Loucy (cell line): ENCODE measurements around the gene SCYL1.

Experiments
- H2AFZ ChIP-seq: fragments of 200-600 bp; sonication (generic); 2 replicates; pipeline ENCODE4 v1.6.0; 2016; ENCODE audit warnings: antibody characterized with exemption, mild to moderate bottlenecking, low read length, moderate library complexity
- H3F3A ChIP-seq: fragments of 200-600 bp; 2 replicates; pipeline ENCODE4 v1.6.0; 2016; ENCODE audit warnings: antibody characterized with exemption, low read depth, mild to moderate bottlenecking
- H3K27me3 ChIP-seq: fragments of 200-600 bp; sonication (generic); 2 replicates; pipeline ENCODE4 v1.6.1; 2014; ENCODE audit warnings: low read length, mild to moderate bottlenecking; ENCODE audit not compliant: insufficient read depth, poor library complexity, severe bottlenecking
- H3K36me3 ChIP-seq: fragments of 200-600 bp; sonication (generic); 2 replicates; pipeline ENCODE4 v1.6.1; 2016; ENCODE audit warnings: low read length; ENCODE audit not compliant: insufficient read depth
- H3K4me1 ChIP-seq: fragments of 200-600 bp; sonication (generic); 2 replicates; pipeline ENCODE4 v1.5.1; 2014; ENCODE audit warnings: low read length, mild to moderate bottlenecking; ENCODE audit not compliant: insufficient read depth, poor library complexity, severe bottlenecking
- H3K4me2 ChIP-seq: fragments of 200-600 bp; sonication (generic); 2 replicates; pipeline ENCODE4 v1.6.0; 2014; ENCODE audit warnings: antibody characterized with exemption, low read length, low read depth, mild to moderate bottlenecking; ENCODE audit not compliant: poor library complexity, severe bottlenecking
- H3K4me3 ChIP-seq: fragments of 200-600 bp; sonication (generic); 2 replicates; pipeline ENCODE4 v1.5.1; 2014; ENCODE audit warnings: low read length, mild to moderate bottlenecking, mixed read lengths; ENCODE audit not compliant: poor library complexity, severe bottlenecking
- H3K79me2 ChIP-seq: fragments of 200-600 bp; sonication (generic); 2 replicates; pipeline ENCODE4 v1.6.1; 2014; ENCODE audit warnings: low read length; ENCODE audit not compliant: insufficient read depth
- H3K9ac ChIP-seq: fragments of 200-600 bp; sonication (generic); 2 replicates; pipeline ENCODE4 v1.6.0; 2014; ENCODE audit warnings: mild to moderate bottlenecking, low read depth, low read length, moderate library complexity; ENCODE audit not compliant: poor library complexity, severe bottlenecking
- H3K9me2 ChIP-seq: fragments of 200-600 bp; sonication (generic); replicated peaks from 2 replicates; pipeline ENCODE4 v1.6.1; 2016; ENCODE audit warnings: low read depth, low read length, mixed read lengths
- H3K9me3 ChIP-seq: fragments of 200-600 bp; sonication (generic); 2 replicates; pipeline ENCODE4 v1.6.1; 2014; ENCODE audit warnings: mild to moderate bottlenecking, antibody characterized with exemption, low read length, low read depth; ENCODE audit not compliant: insufficient read depth
- H4K20me1 ChIP-seq: fragments of 200-600 bp; sonication (generic); 2 replicates; pipeline ENCODE4 v1.6.0; 2014; ENCODE audit warnings: antibody characterized with exemption, low read length, mild to moderate bottlenecking; ENCODE audit not compliant: insufficient read depth, poor library complexity, severe bottlenecking
- CTCF ChIP-seq: fragments of 200-600 bp; sonication (generic); conservative IDR thresholded peaks from 2 replicates; pipeline ENCODE4 v1.5.1; 2014; ENCODE audit warnings: mild to moderate bottlenecking, antibody characterized with exemption, low read length
- EZH2phosphoT487 ChIP-seq: fragments of 200-600 bp; IDR thresholded peaks from 2 replicates; pipeline ENCODE4 v1.6.1; 2018; ENCODE audit warnings: antibody characterized with exemption, mild to moderate bottlenecking, moderate library complexity, borderline replicate concordance

SCYL1 gene

GRCh38 chr11:65556470-65557279, 31.8 kb downstream of the SCYL1 start:
- H2AFZ ChIP-seq: no peak overlapping the region
- TF ChIP-seq CTCF (no peak), EZH2phosphoT487 (no peak)
- no peaks in the 10 kb centered on the region for H3K9me2 ChIP-seq
- H3K27me3 ChIP-seq: no peaks in the 10 kb centered on the region
- no peaks in the 10 kb centered on the region for H4K20me1 ChIP-seq
- H3K4me1 ChIP-seq: peaks cover 37% of the 10 kb centered on the region
- H3K4me3 ChIP-seq: no peak overlapping the region
- H3F3A ChIP-seq: no peaks in the 10 kb centered on the region
- no peaks in the 10 kb centered on the region for H3K79me2 ChIP-seq
- no peak overlapping the region for H3K9ac ChIP-seq
- H3K36me3 ChIP-seq: no peaks in the 10 kb centered on the region
- H3K9me3 ChIP-seq: no peaks in the 10 kb centered on the region
- no peak overlapping the region for H3K4me2 ChIP-seq

- Histone ChIP-seq H3K27me3 (no peaks in the 10 kb centered on the region), H3K4me3 (no peak overlapping the region), H3K9me2 (no peaks in the 10 kb centered on the region), H3K79me2 (no peaks in the 10 kb centered on the region), H3K9me3 (no peaks in the 10 kb centered on the region), H3F3A (no peaks in the 10 kb centered on the region), H2AFZ (no peak overlapping the region), H3K4me1 (peaks cover 30% of the 10 kb centered on the region), H4K20me1 (no peaks in the 10 kb centered on the region), H3K4me2 (no peak overlapping the region), H3K9ac (no peak overlapping the region), H3K36me3 (no peaks in the 10 kb centered on the region)
- TF ChIP-seq EZH2phosphoT487 (no peak), CTCF (no peak)
Observed at GRCh38 chr11:65557280-65558001, 32.6 kb downstream of the SCYL1 start.

- H3K79me2 ChIP-seq: no peaks in the 10 kb centered on the region
- TF ChIP-seq CTCF (no peak), EZH2phosphoT487 (no peak)
- H3K9ac ChIP-seq: no peak within 1 kb of the TSS
- no peaks in the 10 kb centered on the region for H3K9me3 ChIP-seq
- H3F3A ChIP-seq: no peaks in the 10 kb centered on the region
- H3K4me2 ChIP-seq: no peak within 1 kb of the TSS
- H3K4me3 ChIP-seq: no peak within 1 kb of the TSS
- H3K27me3 ChIP-seq: no peaks in the 10 kb centered on the region
- H3K4me1 ChIP-seq: peaks cover 22% of the 10 kb centered on the region
- H4K20me1 ChIP-seq: no peaks in the 10 kb centered on the region
- H2AFZ ChIP-seq: no peak within 1 kb of the TSS
- no peaks in the 10 kb centered on the region for H3K36me3 ChIP-seq
- no peaks in the 10 kb centered on the region for H3K9me2 ChIP-seq
Observed at GRCh38 chr11:65558002-65558929, 33.4 kb downstream of the SCYL1 start, which contains the start of gene LTBP3. LTBP3 (minus strand) TSS chr11:65558359; CDS start chr11:65557959, 400 bp downstream.
